AG08396 (cell line): Measurements from ENCODE around the gene KCTD16.

ENCODE experiments used
- DNase-seq: peaks from one replicate; pipeline ENCODE4 v3.0.0; 2012; ENCODE audit warnings: low spot score, mixed read lengths

The KCTD16 gene

GRCh38 chr5:144207875-144208444 lies 37.3 kb downstream of the KCTD16 start:
- no peak for DNase-seq

GRCh38 chr5:144209361-144209760 lies 38.7 kb downstream of the KCTD16 start:
- no peak for DNase-seq

GRCh38 chr5:144210655-144211054 lies 40.0 kb downstream of the KCTD16 start:
- no peak for DNase-seq

- no peak for DNase-seq
These were observed 49.2 kb downstream of the KCTD16 start for GRCh38 chr5:144219869-144220268.

- no peak for DNase-seq
These were observed 56.8 kb downstream of the KCTD16 start for GRCh38 chr5:144227363-144227999.

GRCh38 chr5:144230806-144231205 lies 60.1 kb downstream of the KCTD16 start:
- no peak for DNase-seq

- DNase-seq: no peak
These were observed 61.6 kb downstream of the KCTD16 start for GRCh38 chr5:144232285-144232684.

GRCh38 chr5:144236499-144236898 lies 65.8 kb downstream of the KCTD16 start:
- DNase-seq: no peak

- no peak for DNase-seq
These were observed 67.2 kb downstream of the KCTD16 start for GRCh38 chr5:144237851-144238250.

GRCh38 chr5:144247131-144247530 lies 76.5 kb downstream of the KCTD16 start:
- DNase-seq: no peak

GRCh38 chr5:144248015-144248414 lies 77.3 kb downstream of the KCTD16 start:
- no peak for DNase-seq

GRCh38 chr5:144249755-144250464 lies 79.2 kb downstream of the KCTD16 start:
- no peak for DNase-seq

- DNase-seq: no peak
These were observed 83.9 kb downstream of the KCTD16 start for GRCh38 chr5:144254552-144254951.

- no peak for DNase-seq
These were observed 89.4 kb downstream of the KCTD16 start for GRCh38 chr5:144260121-144260520.

- no peak for DNase-seq
These were observed 95.1 kb downstream of the KCTD16 start for GRCh38 chr5:144265643-144266247.

GRCh38 chr5:144267961-144268513 lies 97.4 kb downstream of the KCTD16 start:
- no peak for DNase-seq

GRCh38 chr5:144273232-144274027 lies 102.8 kb downstream of the KCTD16 start:
- no peak for DNase-seq

GRCh38 chr5:144275329-144275728 lies 104.7 kb downstream of the KCTD16 start:
- no peak for DNase-seq

GRCh38 chr5:144276034-144276822 lies 105.6 kb downstream of the KCTD16 start:
- DNase-seq: peak; percentile 4

GRCh38 chr5:144281784-144282183 lies 111.1 kb downstream of the KCTD16 start:
- no peak for DNase-seq

GRCh38 chr5:144284036-144284435 lies 113.4 kb downstream of the KCTD16 start:
- no peak for DNase-seq
